Upper lobe of left lung (tissue), 6 donors: ENCODE measurements around the gene FAAH2. TPM values are rescaled to one million over a fixed set of nuclear protein-coding genes. Genes with fewer than 3 reads are reported as not detected.

Experiments
- ATAC-seq, 2 donors: fragments of 200-7000 bp; cut with Tn5 transposase; one replicate each; pipeline ENCODE4 v1.9.1; 2022; ENCODE audit warnings: mild to moderate bottlenecking in 2 of 2, moderate library complexity in 2 of 2; ENCODE audit not compliant: low FRiP score in 2 of 2
- DNase-seq, 2 donors: peaks; one replicate each; pipeline ENCODE4 v3.0.0-alpha.2; 2019 to 2020
- H3K27ac ChIP-seq, 4 donors: fragments of 200-600 bp; sonication (generic); one replicate each; pipeline ENCODE4 v1.5.1; 2016 to 2019
- H3K27me3 ChIP-seq, 4 donors: fragments of 200-600 bp; sonication (generic); one replicate each; pipeline ENCODE4 v1.5.1; 2017 to 2019
- H3K36me3 ChIP-seq, 4 donors: fragments of 200-600 bp; sonication (generic); one replicate each; pipeline ENCODE4 v1.5.1; 2016 to 2019
- H3K4me1 ChIP-seq, 4 donors: fragments of 200-600 bp; sonication (generic); one replicate each; pipeline ENCODE4 v1.5.1; 2018 to 2019
- H3K4me3 ChIP-seq, 4 donors: fragments of 200-600 bp; sonication (generic); one replicate each; pipeline ENCODE4 v1.5.1; 2017 to 2019; ENCODE audit warnings: mild to moderate bottlenecking in 2 of 4, moderate library complexity in 1 of 4
- H3K9me3 ChIP-seq, 4 donors: fragments of 200-600 bp; sonication (generic); one replicate each; pipeline ENCODE4 v1.5.1; 2018 to 2019
- CTCF ChIP-seq, 6 experiments: fragments of 450-650 bp in 4 of 6; fragments of 200-600 bp in 2 of 6; sonication (generic) in 2 of 6; IDR thresholded peaks; one replicate each; pipeline ENCODE4 v1.5.1; 2016 to 2019; ENCODE audit warnings: antibody characterized with exemption in 6 of 6
- EP300 ChIP-seq, 4 donors: sonication (generic); formaldehyde crosslinking; IDR thresholded peaks; one replicate each; pipeline ENCODE4 v1.5.1; 2017; ENCODE audit warnings: antibody characterized with exemption in 4 of 4, control low read depth in 2 of 4
- POLR2A ChIP-seq, 4 donors: fragments of 450-650 bp; IDR thresholded peaks; one replicate each; pipeline ENCODE4 v1.5.1; 2016 to 2017; ENCODE audit warnings: antibody characterized with exemption in 4 of 4, mild to moderate bottlenecking in 2 of 4
- POLR2AphosphoS5 ChIP-seq, 2 donors: sonication (generic); formaldehyde crosslinking; IDR thresholded peaks; one replicate each; pipeline ENCODE4 v1.5.1; 2017; ENCODE audit warnings: antibody characterized with exemption in 2 of 2
- WGBS, 2 donors: methylation state at CpG; one replicate each; pipeline ENCODE4 v1.1.5; 2017 to 2018; 5-methylcytosine and 5-hydroxymethylcytosine counted together
- total RNA-seq, 6 donors: library from RNA; depleted of rRNA in 4 of 6; stranded (reverse); fragments of >200 nt in 4 of 6; gene quantifications; one replicate each; pipeline versions ENCODE4 v1.1.0 to v1.2.1, GENCODE V29; 2016 to 2021
- donor health status: DM: no; HTN: no; CAD: no; lungs with moderate emphysema.
- donor health status: DM: no; HTN: yes; CAD: no; lungs with severe emphysema.

The FAAH2 gene
- 10 to 100 TPM in 3 of 6 donors, 1 to 10 TPM in 3; 4.5 to 21.4 (median 9.3) TPM for total RNA-seq

- Histone ChIP-seq H3K4me1 (no peaks in the 10 kb centered on the region), H3K9me3 (peaks cover 0 to 2% (median 0%) of the 10 kb centered on the region in 4 donors), H3K4me3 (peak within 1 kb of the TSS in 3 of 4 donors; percentile 27 to 43 (median 41)), H3K36me3 (no peaks in the 10 kb centered on the region), H3K27ac (peak within 1 kb of the TSS; percentile 55 to 79 (median 65)), H3K27me3 (no peaks in the 10 kb centered on the region)
- WGBS, 2 donors: 9 to 18% methylated on average over 6 to 22 of the region's 22 CpGs
- peak in 1 of 2 donors; percentile 81 for DNase-seq
- ATAC-seq: peak; percentile 56 to 88
- TF ChIP-seq CTCF (IDR thresholded peaks at IDR 0.05) (peak in 1 of 6 experiments; percentile 15), POLR2AphosphoS5 (IDR thresholded peaks at IDR 0.05) (peak in 1 of 2 donors; percentile 63), POLR2A (IDR thresholded peaks at IDR 0.05) (peak in 1 of 4 donors; percentile 40), EP300 (IDR thresholded peaks at IDR 0.05) (peak in 1 of 4 donors; percentile 71)
Measured at GRCh38 chrX:57286507-57287251, at the start of gene FAAH2. FAAH2 (plus strand) TSS chrX:57286706; CDS start chrX:57286826, 120 bp downstream.

DNA sequence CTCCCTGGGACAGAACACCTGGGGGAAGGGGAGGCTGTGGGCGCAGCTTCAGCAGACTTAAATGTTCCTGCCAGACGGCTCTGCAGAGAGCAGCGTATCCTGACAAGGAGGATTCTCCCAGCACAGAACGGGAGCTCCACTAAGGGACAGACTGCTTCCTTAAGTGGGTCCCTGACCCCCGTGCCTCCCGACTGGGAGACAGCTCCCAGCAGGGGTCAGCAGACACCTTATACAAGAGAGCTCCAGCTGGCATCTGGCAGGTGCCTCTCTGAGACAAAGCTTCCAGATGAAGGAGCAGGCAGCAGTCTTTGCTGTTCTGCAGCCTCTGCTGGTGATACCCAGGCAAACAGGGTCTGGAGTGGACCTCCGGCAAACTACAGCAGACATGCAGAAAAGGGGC is 44.5 kb upstream of the FAAH2 start:
- 67 to 91% methylated on average over 3 of the region's 7 CpGs for WGBS, 2 donors
- no peaks in the 10 kb centered on the region for H3K27me3 ChIP-seq
- ATAC-seq: no peak
- H3K4me1 ChIP-seq: no peaks in the 10 kb centered on the region
- H3K36me3 ChIP-seq: no peaks in the 10 kb centered on the region
- no peak overlapping the region for H3K27ac ChIP-seq
- no peak for DNase-seq
- H3K4me3 ChIP-seq: no peak overlapping the region
- TF ChIP-seq EP300 (IDR thresholded peaks at IDR 0.05): no peak
- TF ChIP-seq CTCF (IDR thresholded peaks at IDR 0.05): no peak
- no peak for TF ChIP-seq POLR2A (IDR thresholded peaks at IDR 0.05)
- no peak for TF ChIP-seq POLR2AphosphoS5 (IDR thresholded peaks at IDR 0.05)
- no peaks in the 10 kb centered on the region for H3K9me3 ChIP-seq

DNA sequence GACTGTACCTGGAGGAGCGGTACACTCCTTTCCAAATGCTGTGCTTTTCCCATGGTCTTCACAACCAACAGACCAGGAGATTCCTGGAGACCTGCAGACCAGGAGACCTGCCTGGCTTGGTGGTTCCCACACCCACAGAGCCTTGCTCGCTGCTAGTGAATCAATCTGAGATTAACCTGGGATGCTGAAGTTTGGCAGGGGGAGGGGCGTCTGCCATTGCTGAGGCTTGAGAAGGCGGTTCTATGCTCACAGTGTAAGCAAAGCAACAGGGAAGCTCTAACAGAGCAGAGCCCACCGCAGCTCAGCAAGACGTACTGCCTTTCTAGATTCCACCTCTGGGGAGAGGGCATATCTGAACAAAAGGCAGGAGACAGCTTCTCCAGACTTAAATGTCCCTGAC is 34.5 kb upstream of the FAAH2 start:
- Histone ChIP-seq H3K27ac (no peak overlapping the region), H3K27me3 (no peaks in the 10 kb centered on the region), H3K4me1 (no peaks in the 10 kb centered on the region), H3K36me3 (no peaks in the 10 kb centered on the region), H3K4me3 (no peak overlapping the region), H3K9me3 (peaks cover 0 to 10% (median 0%) of the 10 kb centered on the region in 4 donors)
- TF ChIP-seq POLR2A (IDR thresholded peaks at IDR 0.05) (no peak), POLR2AphosphoS5 (IDR thresholded peaks at IDR 0.05) (no peak), EP300 (IDR thresholded peaks at IDR 0.05) (no peak)
- 72 to 93% methylated on average over 5 to 6 of the region's 6 CpGs for WGBS, 2 donors
- DNase-seq (no peak), ATAC-seq (no peak)

DNA sequence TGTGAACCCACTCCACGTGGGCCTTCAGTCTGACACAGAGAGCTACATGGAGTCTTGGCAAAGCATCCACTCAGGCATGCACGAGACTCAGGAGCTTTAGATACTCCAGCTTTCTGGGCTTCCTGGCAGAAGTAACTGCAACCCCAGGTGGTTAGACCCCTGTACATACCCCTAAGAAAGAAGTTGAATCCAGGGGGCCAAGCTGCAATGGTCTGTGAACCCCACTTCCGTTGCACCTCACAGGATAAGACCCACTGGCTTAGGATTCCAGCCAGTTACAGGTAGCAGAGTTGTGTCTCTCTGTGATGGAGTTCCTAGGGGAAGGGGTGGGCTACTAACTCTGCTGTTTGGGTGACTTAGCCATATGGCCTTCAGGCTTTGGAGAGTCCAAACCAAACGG is 21.4 kb upstream of the FAAH2 start:
- 57% methylated on average over 4 of the region's 4 CpGs; no CpG with 5 or more reads in 1 of the 2 donors for WGBS, 2 donors

More for the DNA sequence above, 21.4 kb upstream of the FAAH2 start:
- Histone ChIP-seq H3K4me1 (no peaks in the 10 kb centered on the region), H3K27me3 (no peaks in the 10 kb centered on the region), H3K36me3 (no peaks in the 10 kb centered on the region), H3K4me3 (no peak overlapping the region), H3K27ac (no peak overlapping the region), H3K9me3 (peaks cover 0 to 5% (median 0%) of the 10 kb centered on the region in 4 donors)
- ATAC-seq: no peak
- TF ChIP-seq POLR2A (IDR thresholded peaks at IDR 0.05) (no peak), EP300 (IDR thresholded peaks at IDR 0.05) (no peak), POLR2AphosphoS5 (IDR thresholded peaks at IDR 0.05) (no peak), CTCF (IDR thresholded peaks at IDR 0.05) (no peak)
- DNase-seq: no peak
